NCI-H128 (cell line): ENCODE results near the gene PPP1R14C.

Experiments used
- DNase-seq: peaks from one replicate; lab custom pipeline; 2025; ENCODE audit not compliant: unreplicated experiment; lab: John Stamatoyannopoulos, UW

The PPP1R14C gene

DNA sequence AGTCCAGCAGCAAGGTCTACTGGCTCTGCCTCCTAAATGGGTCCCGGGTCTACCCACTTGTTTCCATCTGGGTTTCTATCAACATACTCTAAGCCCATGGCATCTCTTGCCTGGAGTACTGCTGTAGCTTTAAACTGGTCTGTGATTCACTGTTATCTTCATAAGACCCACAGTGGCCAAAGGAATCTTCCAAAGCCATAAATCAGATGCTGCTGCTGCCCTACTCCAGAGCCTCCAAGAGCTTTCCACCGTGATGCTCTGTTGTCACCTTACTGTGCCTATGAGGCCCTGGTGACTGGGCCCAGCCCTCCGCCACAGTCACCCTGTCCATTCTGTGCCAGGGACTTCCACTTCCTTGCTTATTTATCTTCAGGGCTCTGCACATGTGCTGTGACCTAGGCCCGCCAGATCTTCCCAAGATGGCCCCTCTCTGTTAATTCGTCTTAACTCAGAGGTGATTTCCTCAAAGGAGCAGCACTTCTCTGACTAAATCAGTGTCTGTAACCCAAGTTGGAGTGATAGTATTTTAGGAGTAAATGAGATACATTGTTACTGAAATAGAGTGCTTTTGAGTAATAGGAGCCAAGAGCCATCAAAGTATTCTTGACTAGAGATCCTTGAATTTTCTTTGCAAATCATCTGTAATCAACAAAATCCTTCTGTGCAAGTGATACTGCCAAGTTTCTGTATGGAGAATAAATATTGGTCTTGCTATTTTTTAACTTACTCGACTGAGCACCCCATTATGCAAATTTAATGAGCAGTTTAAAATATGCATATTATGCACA is 102.5 kb downstream of the PPP1R14C start:
- no peak for DNase-seq

- DNase-seq = no peak
Measured at GRCh38 chr6:150247803-150248202, 105.0 kb downstream of the PPP1R14C start.

DNA sequence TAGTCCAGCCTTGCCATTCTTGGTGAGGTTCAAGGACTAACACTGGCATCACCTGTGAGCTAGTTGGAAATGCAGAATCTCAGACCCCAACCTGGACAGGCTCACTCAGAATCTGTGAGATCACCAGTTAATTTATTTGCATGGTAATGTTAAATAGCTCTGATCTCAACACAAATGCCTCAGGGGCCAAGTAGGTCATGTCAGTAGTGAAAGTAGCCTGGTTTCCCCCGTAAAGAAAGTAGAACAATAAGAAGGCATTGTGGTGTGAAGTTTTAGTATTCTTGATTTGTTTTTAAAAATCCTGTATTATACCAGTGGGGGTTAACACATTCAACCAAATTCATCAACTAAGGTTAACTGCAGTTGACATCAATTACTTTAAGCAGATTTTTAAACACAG is 105.5 kb downstream of the PPP1R14C start:
- no peak for DNase-seq

DNA sequence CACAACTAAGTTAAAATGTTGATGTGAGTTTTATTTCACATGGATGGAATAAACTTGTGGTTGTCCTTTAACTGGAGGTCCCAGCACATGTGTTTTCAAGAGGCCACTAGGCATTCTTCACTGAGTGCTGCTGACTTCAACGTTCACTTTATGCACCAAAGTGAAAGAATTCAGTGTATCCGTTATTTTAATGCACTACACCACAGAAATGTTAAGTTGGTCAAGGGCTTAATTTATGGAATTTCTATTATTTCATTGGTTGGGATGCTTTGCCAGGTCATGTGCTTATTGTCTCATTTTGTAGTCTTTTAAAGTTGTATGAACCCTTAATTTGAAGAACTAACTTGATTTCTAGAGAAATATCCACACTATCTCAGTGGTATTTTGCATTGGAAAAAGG is 106.4 kb downstream of the PPP1R14C start:
- no peak for DNase-seq

- DNase-seq = no peak
Measured at GRCh38 chr6:150250826-150251225, 108.0 kb downstream of the PPP1R14C start.

GRCh38 chr6:150251566-150252186 is 108.8 kb downstream of the PPP1R14C start:
- DNase-seq = no peak

- DNase-seq = no peak
Measured at GRCh38 chr6:150252714-150253444, 110.0 kb downstream of the PPP1R14C start.

GRCh38 chr6:150253489-150253888 is 110.6 kb downstream of the PPP1R14C start:
- no peak for DNase-seq

DNA sequence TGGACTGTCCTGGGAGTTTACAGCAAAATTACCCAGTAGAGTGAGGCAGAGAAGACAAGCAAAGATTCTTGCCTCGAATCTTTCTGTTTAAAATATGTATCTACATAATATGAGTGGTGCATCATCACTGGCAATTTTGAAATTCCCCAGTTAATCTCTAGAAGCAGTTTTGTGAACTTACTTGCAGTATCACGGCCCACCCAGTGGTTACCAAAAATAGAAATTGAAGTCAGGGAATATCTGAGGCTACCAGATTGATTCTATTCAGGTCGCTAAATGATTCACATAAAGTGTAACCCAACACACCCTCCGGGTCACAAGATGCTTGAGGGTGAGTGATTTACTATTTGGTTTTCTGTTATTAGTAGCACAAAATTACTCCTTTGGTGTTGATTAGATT is 111.9 kb downstream of the PPP1R14C start:
- no peak for DNase-seq

DNA sequence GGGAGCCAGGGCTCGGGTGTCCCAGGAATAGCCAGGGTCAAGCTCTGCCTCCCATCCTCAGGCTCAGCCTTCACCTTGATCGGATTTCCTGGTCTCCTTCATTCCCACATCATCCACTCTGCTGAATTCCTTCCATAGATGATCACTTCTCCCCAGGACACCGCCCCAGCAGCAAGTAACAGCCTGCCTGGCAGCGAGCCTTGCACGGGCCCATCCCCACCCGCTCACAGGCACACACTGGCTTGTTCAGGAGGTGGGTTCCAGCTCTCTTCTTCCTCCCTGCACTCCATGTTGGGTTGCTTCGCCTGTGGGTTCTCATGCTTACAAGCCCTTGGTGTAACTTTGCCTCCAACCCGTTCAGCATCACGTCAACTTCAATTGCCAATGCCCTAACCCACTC is 113.0 kb downstream of the PPP1R14C start:
- DNase-seq = no peak

GRCh38 chr6:150256618-150257272 is 113.9 kb downstream of the PPP1R14C start:
- no peak for DNase-seq

GRCh38 chr6:150258381-150258780 is 115.5 kb downstream of the PPP1R14C start:
- no peak for DNase-seq

DNA sequence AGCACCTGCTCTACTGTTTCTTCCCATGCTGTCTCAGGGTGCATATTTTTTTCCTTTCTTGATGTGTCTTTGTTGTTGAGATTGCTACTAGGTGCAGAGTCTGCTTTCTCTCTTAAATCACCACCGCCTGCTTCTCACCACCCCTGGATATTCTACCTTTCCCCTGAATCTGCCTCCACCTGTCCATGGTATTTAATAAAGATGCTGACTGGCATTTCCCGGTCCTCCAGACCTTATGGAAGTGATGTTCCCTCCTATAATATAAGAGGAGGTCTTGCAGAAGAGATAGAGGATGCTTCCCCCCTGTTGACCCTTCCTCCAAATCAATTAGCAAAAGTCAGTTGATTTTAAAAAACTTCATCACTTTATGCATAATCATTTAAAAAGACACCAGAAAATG is 118.1 kb downstream of the PPP1R14C start:
- DNase-seq = no peak

DNA sequence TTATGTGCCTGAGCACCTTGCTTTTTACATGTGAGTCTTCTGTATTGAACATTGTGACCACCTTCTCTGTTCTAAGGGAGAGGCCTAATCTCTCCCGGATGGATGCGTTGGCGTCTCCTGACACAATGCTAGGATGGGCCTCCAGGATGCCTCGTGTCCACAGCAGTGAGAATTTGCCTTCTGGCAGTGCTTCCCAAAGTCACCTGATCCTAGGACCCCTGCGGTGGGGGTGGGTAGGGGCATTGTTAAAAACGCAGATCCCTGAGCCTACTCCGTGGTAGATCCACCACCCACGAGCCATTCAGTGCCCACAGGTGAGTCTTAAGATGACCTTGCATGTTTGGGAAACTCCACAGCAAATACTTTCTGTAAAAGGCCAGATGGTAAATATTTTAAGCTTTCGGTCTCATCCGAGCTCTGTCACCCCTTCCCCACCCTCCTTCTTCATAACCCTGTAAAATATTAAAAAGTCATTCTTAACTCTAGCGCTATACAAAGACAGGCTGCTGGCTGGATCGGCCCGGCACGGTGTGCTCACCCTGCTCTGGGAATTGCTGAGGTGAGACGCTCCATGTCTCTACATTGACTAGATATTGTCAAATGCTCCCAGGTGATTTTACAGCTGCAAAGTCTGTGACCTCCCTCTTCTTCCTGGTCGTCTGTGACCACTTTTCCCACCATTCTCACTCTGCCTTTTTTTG is 119.3 kb downstream of the PPP1R14C start:
- DNase-seq = no peak

DNA sequence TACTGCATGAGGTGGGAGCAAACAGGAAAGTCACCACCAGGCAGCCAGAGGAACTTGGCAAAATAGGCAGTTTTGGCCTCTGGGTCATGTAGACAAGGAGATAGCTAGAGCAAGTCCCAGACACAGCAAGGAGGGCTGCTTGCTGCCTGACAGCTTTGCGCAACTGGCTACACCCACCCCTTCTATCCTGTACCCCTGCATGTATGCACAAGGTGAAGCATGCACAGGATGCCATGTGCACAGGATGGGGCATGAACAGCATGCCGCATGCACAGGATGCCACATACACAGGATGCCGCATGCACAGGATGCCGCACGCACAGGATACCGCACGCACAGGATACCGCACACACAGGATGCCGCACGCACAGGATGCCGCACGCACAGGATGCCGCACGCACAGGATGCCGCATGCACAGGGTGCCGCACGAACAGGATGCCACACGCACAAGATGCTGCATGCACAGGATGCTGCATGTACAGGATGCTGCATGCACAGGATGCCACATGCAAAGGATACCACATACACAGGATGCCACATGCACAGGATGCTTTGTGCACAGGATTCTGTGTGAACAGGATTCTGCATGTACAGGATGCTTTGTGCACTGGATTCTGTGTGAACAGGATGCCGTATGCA is 121.0 kb downstream of the PPP1R14C start:
- no peak for DNase-seq

- DNase-seq = no peak
Measured at GRCh38 chr6:150266309-150266708, 123.5 kb downstream of the PPP1R14C start.

- DNase-seq = no peak
Measured at GRCh38 chr6:150266963-150267685, 124.3 kb downstream of the PPP1R14C start.

- DNase-seq = no peak
Measured at GRCh38 chr6:150267686-150268561, 125.1 kb downstream of the PPP1R14C start.
